Right hindlimb (tissue), 1 donor: ENCODE measurements around the gene ARL6IP1.
"Not testable (repeated sequence)": the region's sequence is repeated elsewhere in the genome, so short reads cannot be mapped to it uniquely, and the experiment has no call there.

Experiments
- DNase-seq: peaks from one replicate; pipeline ENCODE4 v3.0.0-alpha.2; 2018

Gene ARL6IP1

GRCh38 chr16:18797746-18798145, 3.6 kb downstream of the ARL6IP1 start:
- DNase-seq = no peak

- DNase-seq = no peak
Measured at GRCh38 chr16:18796377-18796776, 5.0 kb downstream of the ARL6IP1 start.

GRCh38 chr16:18792836-18793433, 8.4 kb downstream of the ARL6IP1 start:
- no peak for DNase-seq

- DNase-seq = peak; percentile 96
Measured at GRCh38 chr16:18789850-18790706, 11.3 kb downstream of the ARL6IP1 start, which contains the start of gene RPS15A. RPS15A (minus strand) TSS chr16:18790334; CDS start chr16:18789113, 1,221 bp downstream.

- DNase-seq = no peak
Measured at GRCh38 chr16:18789515-18789849, 11.9 kb downstream of the ARL6IP1 start.

GRCh38 chr16:18788828-18789514, 12.4 kb downstream of the ARL6IP1 start:
- DNase-seq = no peak

- DNase-seq = no peak
Measured at GRCh38 chr16:18784917-18785623, 16.3 kb downstream of the ARL6IP1 start.

GRCh38 chr16:18783430-18784341, 17.7 kb downstream of the ARL6IP1 start:
- no peak for DNase-seq

- no peak for DNase-seq
Measured at GRCh38 chr16:18782697-18783429, 18.5 kb downstream of the ARL6IP1 start.

GRCh38 chr16:18781232-18781631, 20.1 kb downstream of the ARL6IP1 start:
- DNase-seq = not testable (repeated sequence)

GRCh38 chr16:18780460-18781026, 20.8 kb downstream of the ARL6IP1 start:
- not testable (repeated sequence) for DNase-seq

GRCh38 chr16:18777664-18778063, 23.7 kb downstream of the ARL6IP1 start:
- DNase-seq = not testable (repeated sequence)

GRCh38 chr16:18776334-18776733, 25.0 kb downstream of the ARL6IP1 start:
- not testable (repeated sequence) for DNase-seq

- not testable (repeated sequence) for DNase-seq
Measured at GRCh38 chr16:18774651-18775050, 26.7 kb downstream of the ARL6IP1 start.

- DNase-seq = not testable (repeated sequence)
Measured at GRCh38 chr16:18772171-18772570, 29.2 kb downstream of the ARL6IP1 start.

GRCh38 chr16:18770336-18770962, 30.9 kb downstream of the ARL6IP1 start:
- not testable (repeated sequence) for DNase-seq

- DNase-seq = not testable (repeated sequence)
Measured at GRCh38 chr16:18767217-18767616, 34.1 kb downstream of the ARL6IP1 start.

GRCh38 chr16:18762713-18763112, 38.6 kb downstream of the ARL6IP1 start:
- DNase-seq = not testable (repeated sequence)

GRCh38 chr16:18759598-18760520, 41.5 kb downstream of the ARL6IP1 start:
- not testable (repeated sequence) for DNase-seq
